ENCODE results near the gene SH2D4B. TPM values are rescaled to one million over a fixed set of nuclear protein-coding genes. Genes with fewer than 3 reads are reported as not detected.

The SH2D4B gene
- polyA plus RNA-seq, 4 donors: 0.03 to 0.09 TPM; not detected in 2

- H3K27ac ChIP-seq (ENCODE audit: low read depth in 1 of 3, low read length in 2 of 3): no peak overlapping the region
- DNase-seq: no peak
- peaks cover 0 to 4% (median 0%) of the 10 kb centered on the region in 3 donors for H3K4me1 ChIP-seq (ENCODE audit: control insufficient read depth in 3 of 3, insufficient read depth in 2 of 3, low read depth in 1 of 3, low read length in 2 of 3)
- WGBS, 3 donors: 75 to 87% (median 78%) methylated on average over 7 of the region's 7 CpGs
- FAIRE-seq: no peak
- no peaks in the 10 kb centered on the region for H3K27me3 ChIP-seq (ENCODE audit: control insufficient read depth in 3 of 3, insufficient read depth in 3 of 3, low read length in 3 of 3)
- peaks cover 12 to 72% (median 32%) of the 10 kb centered on the region in 3 donors for H3K36me3 ChIP-seq (ENCODE audit: control insufficient read depth in 3 of 3, insufficient read depth in 2 of 3, low read depth in 1 of 3, low read length in 3 of 3)
- H3K4me3 ChIP-seq (ENCODE audit: low read depth in 1 of 3, low read length in 3 of 3): no peak overlapping the region
- no peaks in the 10 kb centered on the region for H3K9me3 ChIP-seq (ENCODE audit: control insufficient read depth in 2 of 2, insufficient read depth in 1 of 2, low read depth in 1 of 2, low read length in 1 of 2)
These were observed 18.8 kb upstream of the SH2D4B start for GRCh38 chr10:80518807-80519360.

GRCh38 chr10:80519936-80520650 is 17.6 kb upstream of the SH2D4B start:
- Histone ChIP-seq H3K36me3 (ENCODE audit: control insufficient read depth in 3 of 3, insufficient read depth in 2 of 3, low read depth in 1 of 3, low read length in 3 of 3) (peaks cover 11 to 61% (median 24%) of the 10 kb centered on the region in 3 donors), H3K4me1 (ENCODE audit: control insufficient read depth in 3 of 3, insufficient read depth in 2 of 3, low read depth in 1 of 3, low read length in 2 of 3) (peaks cover 0 to 4% (median 0%) of the 10 kb centered on the region in 3 donors), H3K9me3 (ENCODE audit: control insufficient read depth in 2 of 2, insufficient read depth in 1 of 2, low read depth in 1 of 2, low read length in 1 of 2) (no peaks in the 10 kb centered on the region), H3K27ac (ENCODE audit: low read depth in 1 of 3, low read length in 2 of 3) (no peak overlapping the region), H3K27me3 (ENCODE audit: control insufficient read depth in 3 of 3, insufficient read depth in 3 of 3, low read length in 3 of 3) (no peaks in the 10 kb centered on the region), H3K4me3 (ENCODE audit: low read depth in 1 of 3, low read length in 3 of 3) (no peak overlapping the region)
- DNase-seq: no peak
- FAIRE-seq: no peak
- WGBS, 3 donors: 87 to 92% (median 90%) methylated on average over 14 of the region's 14 CpGs

- Histone ChIP-seq H3K27me3 (ENCODE audit: control insufficient read depth in 3 of 3, insufficient read depth in 3 of 3, low read length in 3 of 3) (no peaks in the 10 kb centered on the region), H3K9me3 (ENCODE audit: control insufficient read depth in 2 of 2, insufficient read depth in 1 of 2, low read depth in 1 of 2, low read length in 1 of 2) (no peaks in the 10 kb centered on the region), H3K36me3 (ENCODE audit: control insufficient read depth in 3 of 3, insufficient read depth in 2 of 3, low read depth in 1 of 3, low read length in 3 of 3) (peaks cover 10 to 53% (median 20%) of the 10 kb centered on the region in 3 donors), H3K27ac (ENCODE audit: low read depth in 1 of 3, low read length in 2 of 3) (no peak overlapping the region), H3K4me1 (ENCODE audit: control insufficient read depth in 3 of 3, insufficient read depth in 2 of 3, low read depth in 1 of 3, low read length in 2 of 3) (peaks cover 0 to 4% (median 0%) of the 10 kb centered on the region in 3 donors), H3K4me3 (ENCODE audit: low read depth in 1 of 3, low read length in 3 of 3) (no peak overlapping the region)
- DNase-seq (no peak), FAIRE-seq (no peak)
- WGBS, 3 donors: 86 to 92% (median 87%) methylated on average over 10 of the region's 10 CpGs
These were observed 16.8 kb upstream of the SH2D4B start for GRCh38 chr10:80520661-80521470.

GRCh38 chr10:80522756-80523363 is 14.8 kb upstream of the SH2D4B start:
- no peaks in the 10 kb centered on the region for H3K9me3 ChIP-seq (ENCODE audit: control insufficient read depth in 2 of 2, insufficient read depth in 1 of 2, low read depth in 1 of 2, low read length in 1 of 2)
- H3K27me3 ChIP-seq (ENCODE audit: control insufficient read depth in 3 of 3, insufficient read depth in 3 of 3, low read length in 3 of 3): no peaks in the 10 kb centered on the region
- FAIRE-seq (no peak), DNase-seq (no peak)
- H3K4me3 ChIP-seq (ENCODE audit: low read depth in 1 of 3, low read length in 3 of 3): no peak overlapping the region
- peaks cover 5 to 36% (median 10%) of the 10 kb centered on the region in 3 donors for H3K36me3 ChIP-seq (ENCODE audit: control insufficient read depth in 3 of 3, insufficient read depth in 2 of 3, low read depth in 1 of 3, low read length in 3 of 3)
- H3K4me1 ChIP-seq (ENCODE audit: control insufficient read depth in 3 of 3, insufficient read depth in 2 of 3, low read depth in 1 of 3, low read length in 2 of 3): peaks cover 0 to 4% (median 0%) of the 10 kb centered on the region in 3 donors
- WGBS, 3 donors: 76 to 87% (median 82%) methylated on average over 8 of the region's 8 CpGs
- no peak overlapping the region for H3K27ac ChIP-seq (ENCODE audit: low read depth in 1 of 3, low read length in 2 of 3)

- Histone ChIP-seq H3K4me1 (ENCODE audit: control insufficient read depth in 3 of 3, insufficient read depth in 2 of 3, low read depth in 1 of 3, low read length in 2 of 3) (peaks cover 0 to 3% (median 0%) of the 10 kb centered on the region in 3 donors), H3K9me3 (ENCODE audit: control insufficient read depth in 2 of 2, insufficient read depth in 1 of 2, low read depth in 1 of 2, low read length in 1 of 2) (no peaks in the 10 kb centered on the region), H3K36me3 (ENCODE audit: control insufficient read depth in 3 of 3, insufficient read depth in 2 of 3, low read depth in 1 of 3, low read length in 3 of 3) (peaks cover under 1 to 27% (median 4%) of the 10 kb centered on the region in 3 donors), H3K4me3 (ENCODE audit: low read depth in 1 of 3, low read length in 3 of 3) (no peak overlapping the region), H3K27ac (ENCODE audit: low read depth in 1 of 3, low read length in 2 of 3) (no peak overlapping the region), H3K27me3 (ENCODE audit: control insufficient read depth in 3 of 3, insufficient read depth in 3 of 3, low read length in 3 of 3) (no peaks in the 10 kb centered on the region)
- no peak for FAIRE-seq
- 52 to 62% (median 53%) methylated on average over 6 of the region's 6 CpGs for WGBS, 3 donors
- DNase-seq: no peak
These were observed 13.9 kb upstream of the SH2D4B start for GRCh38 chr10:80523773-80524172.

GRCh38 chr10:80524190-80524909 is 13.4 kb upstream of the SH2D4B start:
- FAIRE-seq: no peak

GRCh38 chr10:80526218-80526617 is 11.5 kb upstream of the SH2D4B start:
- 55 to 81% (median 69%) methylated on average over 2 of the region's 2 CpGs for WGBS, 3 donors
- Histone ChIP-seq H3K27me3 (ENCODE audit: control insufficient read depth in 3 of 3, insufficient read depth in 3 of 3, low read length in 3 of 3) (no peaks in the 10 kb centered on the region), H3K9me3 (ENCODE audit: control insufficient read depth in 2 of 2, insufficient read depth in 1 of 2, low read depth in 1 of 2, low read length in 1 of 2) (no peaks in the 10 kb centered on the region), H3K36me3 (ENCODE audit: control insufficient read depth in 3 of 3, insufficient read depth in 2 of 3, low read depth in 1 of 3, low read length in 3 of 3) (peaks cover 0 to 5% (median 0%) of the 10 kb centered on the region in 3 donors), H3K4me1 (ENCODE audit: control insufficient read depth in 3 of 3, insufficient read depth in 2 of 3, low read depth in 1 of 3, low read length in 2 of 3) (peaks cover 0 to 2% (median 0%) of the 10 kb centered on the region in 3 donors), H3K27ac (ENCODE audit: low read depth in 1 of 3, low read length in 2 of 3) (no peak overlapping the region), H3K4me3 (ENCODE audit: low read depth in 1 of 3, low read length in 3 of 3) (no peak overlapping the region)
- DNase-seq (no peak), FAIRE-seq (no peak)

More at GRCh38 chr10:80524190-80524909, 13.4 kb upstream of the SH2D4B start:
- Histone ChIP-seq H3K27me3 (ENCODE audit: control insufficient read depth in 3 of 3, insufficient read depth in 3 of 3, low read length in 3 of 3) (no peaks in the 10 kb centered on the region), H3K4me1 (ENCODE audit: control insufficient read depth in 3 of 3, insufficient read depth in 2 of 3, low read depth in 1 of 3, low read length in 2 of 3) (peaks cover 0 to 2% (median 0%) of the 10 kb centered on the region in 3 donors), H3K36me3 (ENCODE audit: control insufficient read depth in 3 of 3, insufficient read depth in 2 of 3, low read depth in 1 of 3, low read length in 3 of 3) (peaks cover 0 to 22% (median 4%) of the 10 kb centered on the region in 3 donors), H3K4me3 (ENCODE audit: low read depth in 1 of 3, low read length in 3 of 3) (no peak overlapping the region), H3K9me3 (ENCODE audit: control insufficient read depth in 2 of 2, insufficient read depth in 1 of 2, low read depth in 1 of 2, low read length in 1 of 2) (no peaks in the 10 kb centered on the region), H3K27ac (ENCODE audit: low read depth in 1 of 3, low read length in 2 of 3) (no peak overlapping the region)
- no peak for DNase-seq
- WGBS, 3 donors: 76 to 83% (median 79%) methylated on average over 12 of the region's 12 CpGs
